SK-N-SH (cell line): Measurements from ENCODE around the gene PIP4K2B. TPM values are rescaled to one million over a fixed set of nuclear protein-coding genes. Genes with fewer than 3 reads are reported as not detected.

Experiments used
- CTCF ChIA-PET: fragments of 300-600, 350-600 bp; formaldehyde crosslinking; extraction: SDS; loops from one replicate; lab custom pipeline; 2021; lab: Yijun Ruan, JAX
- POLR2A ChIA-PET: fragments of 350-600 bp; sonication (Branson Sonifier 250); formaldehyde crosslinking; extraction: SDS; loops from one replicate; lab custom pipeline; 2020; ENCODE audit warnings: antibody characterized with exemption, inconsistent platforms; lab: Yijun Ruan, JAX
- DNase-seq: peaks from one replicate; pipeline ENCODE4 v3.0.0; 2012
- H2AFZ ChIP-seq: fragments of 200-600 bp; sonication (generic); 2 replicates; pipeline ENCODE4 v1.8.1; 2016; ENCODE audit warnings: antibody characterized with exemption, mild to moderate bottlenecking, low read depth
- H3F3A ChIP-seq: fragments of 200-600 bp; sonication (generic); replicated peaks from 2 replicates; pipeline ENCODE3; 2016; ENCODE audit warnings: antibody characterized with exemption, mild to moderate bottlenecking; ENCODE audit not compliant: insufficient read depth
- H3K27ac ChIP-seq, 2 experiments: fragments of 200-500 bp in 1 of 2; fragments of 200-600 bp in 1 of 2; sonication (Bioruptor generic) in 1 of 2; sonication (generic), shearing (Covaris generic) in 1 of 2; 2 replicates each; pipeline versions ENCODE4 v1.5.1 to v1.6.1; 2014 to 2016; ENCODE audit warnings: low read depth in 2 of 2, inconsistent platforms in 1 of 2, low read length in 1 of 2, mild to moderate bottlenecking in 1 of 2, mixed read lengths in 1 of 2
- H3K27me3 ChIP-seq: fragments of 200-600 bp; sonication (generic), shearing (Covaris generic); 2 replicates; pipeline ENCODE4 v1.6.1; 2016; ENCODE audit warnings: mixed run types; ENCODE audit not compliant: insufficient read depth
- H3K36me3 ChIP-seq, 2 experiments: fragments of 200-500 bp in 1 of 2; fragments of 200-600 bp in 1 of 2; sonication (Bioruptor generic) in 1 of 2; sonication (generic) in 1 of 2; replicated peaks in 1 of 2; 2 replicates each; pipeline versions ENCODE3 to v1.5.1; 2014 to 2016; ENCODE audit warnings: low read length in 1 of 2, mild to moderate bottlenecking in 1 of 2; ENCODE audit not compliant: insufficient read depth in 2 of 2, control insufficient read depth in 1 of 2
- H3K4me1 ChIP-seq, 2 experiments: fragments of 200-500 bp in 1 of 2; fragments of 200-600 bp in 1 of 2; sonication (Bioruptor generic) in 1 of 2; sonication (generic), shearing (Covaris generic) in 1 of 2; 2 replicates each; pipeline versions ENCODE4 v1.5.1 to v1.6.1; 2014 to 2016; ENCODE audit warnings: low read depth in 1 of 2, low read length in 1 of 2, mixed run types in 1 of 2; ENCODE audit not compliant: insufficient read depth in 2 of 2, control insufficient read depth in 1 of 2
- H3K4me2 ChIP-seq: fragments of 200-600 bp; sonication (generic), shearing (Covaris generic); 2 replicates; pipeline ENCODE4 v1.6.1; 2017; ENCODE audit warnings: mixed run types
- H3K4me3 ChIP-seq, 2 experiments: fragments of 200-500 bp in 1 of 2; fragments of 200-600 bp in 1 of 2; sonication (Bioruptor generic) in 1 of 2; sonication (generic), shearing (Covaris generic) in 1 of 2; 2 replicates each; pipeline versions ENCODE4 v1.5.1 to v1.8.1; 2014 to 2016; ENCODE audit warnings: low read depth in 2 of 2, inconsistent platforms in 1 of 2, low read length in 1 of 2, mild to moderate bottlenecking in 1 of 2, mixed read lengths in 1 of 2, moderate library complexity in 1 of 2
- H3K79me2 ChIP-seq: fragments of 200-600 bp; sonication (generic); 2 replicates; pipeline ENCODE4 v1.8.1; 2017; ENCODE audit warnings: mild to moderate bottlenecking; ENCODE audit not compliant: insufficient read depth
- H3K9ac ChIP-seq: fragments of 200-600 bp; sonication (generic); 2 replicates; pipeline ENCODE4 v1.6.1; 2017; ENCODE audit warnings: mixed run types
- H3K9me2 ChIP-seq: fragments of 200-600 bp; sonication (generic); 2 replicates; pipeline ENCODE4 v1.6.1; 2017; ENCODE audit warnings: mixed run types
- H3K9me3 ChIP-seq: fragments of 200-600 bp; sonication (generic); 2 replicates; pipeline ENCODE4 v1.6.1; 2017; ENCODE audit warnings: mixed run types, mild to moderate bottlenecking, moderate library complexity
- H4K20me1 ChIP-seq: fragments of 200-600 bp; sonication (generic); 2 replicates; pipeline ENCODE4 v1.6.1; 2017; ENCODE audit warnings: mild to moderate bottlenecking, mixed run types; ENCODE audit not compliant: insufficient read depth
- EZH2phosphoT487 ChIP-seq: fragments of 200-600 bp; sonication (generic); IDR thresholded peaks from 2 replicates; pipeline ENCODE4 v1.6.1; 2017; ENCODE audit warnings: low read depth, mixed run types, mild to moderate bottlenecking, antibody characterized with exemption, moderate library complexity, borderline replicate concordance
- FOXJ3 ChIP-seq: sonication (generic); formaldehyde crosslinking; IDR thresholded peaks from 2 replicates; pipeline ENCODE4 v1.5.1; 2020; ENCODE audit warnings: mild to moderate bottlenecking, missing genetic modification reagents
- MEF2A ChIP-seq: IDR thresholded peaks from 2 replicates; pipeline ENCODE4 v1.4.0; 2012; ENCODE audit warnings: low read depth, borderline replicate concordance
- MXI1 ChIP-seq: IDR thresholded peaks from 2 replicates; pipeline ENCODE4 v1.6.1; 2012; ENCODE audit warnings: mild to moderate bottlenecking, low read depth, low read length, improper control_type of control experiment
- NFIC ChIP-seq: IDR thresholded peaks from 2 replicates; pipeline ENCODE4 v1.4.0; 2012; ENCODE audit warnings: borderline replicate concordance
- RAD21 ChIP-seq: IDR thresholded peaks from 2 replicates; pipeline ENCODE4 v1.6.1; 2012; ENCODE audit warnings: mild to moderate bottlenecking, low read length
- RFX5 ChIP-seq: IDR thresholded peaks from 2 replicates; pipeline ENCODE4 v1.6.1; 2012; ENCODE audit warnings: mild to moderate bottlenecking, improper control_type of control experiment, low read length
- RXRA ChIP-seq: IDR thresholded peaks from 2 replicates; pipeline ENCODE4 v1.4.0; 2012; ENCODE audit warnings: low read depth, mild to moderate bottlenecking, borderline replicate concordance
- SIN3A ChIP-seq: IDR thresholded peaks from 2 replicates; pipeline ENCODE4 v1.6.1; 2012; ENCODE audit warnings: low read depth, mild to moderate bottlenecking, low read length, moderate library complexity, borderline replicate concordance
- SMC3 ChIP-seq: IDR thresholded peaks from 2 replicates; pipeline ENCODE4 v1.6.1; 2012; ENCODE audit warnings: low read depth, low read length, improper control_type of control experiment
- TEAD4 ChIP-seq: IDR thresholded peaks from 2 replicates; pipeline ENCODE4 v1.4.0; 2012; ENCODE audit warnings: mild to moderate bottlenecking, borderline replicate concordance; ENCODE audit not compliant: insufficient read depth
- YY1 ChIP-seq: IDR thresholded peaks from 2 replicates; pipeline ENCODE4 v1.4.0; 2012; ENCODE audit warnings: low read depth, mild to moderate bottlenecking
- WGBS: methylation state at CpG from one replicate; pipeline ENCODE4 v1.1.6; 2017; ENCODE audit warnings: low lambda C conversion rate; 5-methylcytosine and 5-hydroxymethylcytosine counted together
- polyA plus RNA-seq, 3 experiments: library from polyadenylated mRNA; depleted of rRNA; stranded (reverse); fragments of >200 nt; gene quantifications; 2 replicates each; pipeline ENCODE4 v1.2.3, GENCODE V29; 2012
- TF ChIP-seq, protein P1 (sequence below): IDR thresholded peaks from 2 replicates; pipeline ENCODE4 v1.4.0; 2012; ENCODE audit warnings: low read depth
- TF ChIP-seq, protein P2 (sequence below): fragments of 150-350 bp; IDR thresholded peaks from 2 replicates; pipeline ENCODE4 v1.6.1; 2016; ENCODE audit warnings: mild to moderate bottlenecking, low read depth, low read length
- TF ChIP-seq, protein P3 (sequence below): IDR thresholded peaks from 2 replicates; pipeline ENCODE4 v1.6.1; 2012; ENCODE audit warnings: mild to moderate bottlenecking, low read depth, low read length, moderate library complexity
- TF ChIP-seq, protein P4 (sequence below): fragments of 200-600 bp; sonication (generic); IDR thresholded peaks from 2 replicates; pipeline ENCODE4 v1.6.1; 2017; ENCODE audit warnings: antibody characterized with exemption, mild to moderate bottlenecking, moderate library complexity

The PIP4K2B gene
- polyA plus RNA-seq, 1 of the 3 experiments (the other 2 are of a cell fraction) = 29.8 TPM

DNA sequence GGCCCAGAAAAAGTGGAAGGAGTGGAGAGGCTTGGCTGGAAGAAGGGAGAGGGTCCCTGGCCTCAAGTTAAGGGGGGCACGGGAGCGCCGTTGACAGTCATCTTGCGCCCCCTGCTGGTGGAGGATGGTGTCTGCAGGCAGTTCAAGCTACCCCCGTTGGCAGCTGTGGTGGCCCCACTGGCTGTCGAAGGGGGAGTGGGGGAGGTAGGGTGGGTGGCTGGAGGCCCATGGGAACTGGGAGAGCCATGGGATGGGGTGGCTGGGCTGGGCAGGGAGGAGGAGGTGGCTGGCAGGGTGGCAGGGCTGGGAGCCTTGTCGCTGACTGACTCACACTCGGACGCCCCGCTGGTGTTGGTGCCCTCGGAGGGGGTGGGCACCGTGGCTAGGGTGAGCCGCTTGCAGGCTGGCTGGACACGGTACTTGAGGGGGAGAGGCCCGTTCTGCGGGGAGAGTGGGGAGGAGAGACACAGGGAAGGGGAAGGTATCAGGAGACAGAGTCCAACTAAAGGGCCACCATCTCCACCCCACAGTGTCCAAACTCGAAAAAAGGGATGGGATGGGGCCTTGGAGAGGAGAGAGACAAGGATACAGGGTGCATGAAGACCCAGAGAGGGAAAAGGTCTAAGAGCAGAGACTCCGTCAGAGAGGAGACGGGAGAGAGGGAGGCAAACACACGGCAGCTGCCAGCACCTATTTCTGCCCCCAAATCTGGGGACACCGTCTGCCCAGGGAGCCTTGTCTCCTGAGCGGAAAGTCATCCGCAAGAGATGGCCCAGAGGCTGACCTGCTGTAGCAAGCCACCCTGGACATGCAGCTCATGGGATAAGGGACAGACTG is 64.0 kb downstream of the PIP4K2B start:
- Histone ChIP-seq H3K27ac (peak overlapping the region in 1 of 2 experiments; percentile 71; a peak in 3 of 4 replicates), H2AFZ (no peak overlapping the region), H3K4me1 (peaks cover 8 to 58% of the 10 kb centered on the region in 2 experiments; a peak in 1 of 4 replicates), H3K79me2 (peaks cover 47% of the 10 kb centered on the region), H3K4me2 (no peak overlapping the region; the same call in 1 of the 2 replicates), H3K9me3 (no peaks in the 10 kb centered on the region), H3K9me2 (no peaks in the 10 kb centered on the region), H4K20me1 (peaks cover 39% of the 10 kb centered on the region; the same call in 1 of the 2 replicates), H3K4me3 (no peak overlapping the region; a peak in 2 of 4 replicates), H3K9ac (no peak overlapping the region), H3K36me3 (peaks cover 17 to 49% of the 10 kb centered on the region in 2 experiments), H3K27me3 (no peaks in the 10 kb centered on the region), H3F3A (peaks cover 44% of the 10 kb centered on the region)
- TF ChIP-seq YY1 = no peak
- TF ChIP-seq RAD21 = peak; percentile 75
- peak; percentile 59 for TF ChIP-seq SMC3
- TF ChIP-seq, protein P1, sequence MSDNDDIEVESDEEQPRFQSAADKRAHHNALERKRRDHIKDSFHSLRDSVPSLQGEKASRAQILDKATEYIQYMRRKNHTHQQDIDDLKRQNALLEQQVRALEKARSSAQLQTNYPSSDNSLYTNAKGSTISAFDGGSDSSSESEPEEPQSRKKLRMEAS = no peak
- TF ChIP-seq TEAD4 = no peak
- no peak for TF ChIP-seq RFX5
- peak; percentile 40; the same call in 1 of the 2 replicates for TF ChIP-seq MXI1
- TF ChIP-seq MEF2A = no peak
- TF ChIP-seq FOXJ3 (CRISPR knock-in tag) = no peak
- no peak for TF ChIP-seq RXRA
- no peak for TF ChIP-seq SIN3A
- TF ChIP-seq, protein P2, sequence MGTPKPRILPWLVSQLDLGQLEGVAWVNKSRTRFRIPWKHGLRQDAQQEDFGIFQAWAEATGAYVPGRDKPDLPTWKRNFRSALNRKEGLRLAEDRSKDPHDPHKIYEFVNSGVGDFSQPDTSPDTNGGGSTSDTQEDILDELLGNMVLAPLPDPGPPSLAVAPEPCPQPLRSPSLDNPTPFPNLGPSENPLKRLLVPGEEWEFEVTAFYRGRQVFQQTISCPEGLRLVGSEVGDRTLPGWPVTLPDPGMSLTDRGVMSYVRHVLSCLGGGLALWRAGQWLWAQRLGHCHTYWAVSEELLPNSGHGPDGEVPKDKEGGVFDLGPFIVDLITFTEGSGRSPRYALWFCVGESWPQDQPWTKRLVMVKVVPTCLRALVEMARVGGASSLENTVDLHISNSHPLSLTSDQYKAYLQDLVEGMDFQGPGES = no peak
- TF ChIP-seq, protein P3, sequence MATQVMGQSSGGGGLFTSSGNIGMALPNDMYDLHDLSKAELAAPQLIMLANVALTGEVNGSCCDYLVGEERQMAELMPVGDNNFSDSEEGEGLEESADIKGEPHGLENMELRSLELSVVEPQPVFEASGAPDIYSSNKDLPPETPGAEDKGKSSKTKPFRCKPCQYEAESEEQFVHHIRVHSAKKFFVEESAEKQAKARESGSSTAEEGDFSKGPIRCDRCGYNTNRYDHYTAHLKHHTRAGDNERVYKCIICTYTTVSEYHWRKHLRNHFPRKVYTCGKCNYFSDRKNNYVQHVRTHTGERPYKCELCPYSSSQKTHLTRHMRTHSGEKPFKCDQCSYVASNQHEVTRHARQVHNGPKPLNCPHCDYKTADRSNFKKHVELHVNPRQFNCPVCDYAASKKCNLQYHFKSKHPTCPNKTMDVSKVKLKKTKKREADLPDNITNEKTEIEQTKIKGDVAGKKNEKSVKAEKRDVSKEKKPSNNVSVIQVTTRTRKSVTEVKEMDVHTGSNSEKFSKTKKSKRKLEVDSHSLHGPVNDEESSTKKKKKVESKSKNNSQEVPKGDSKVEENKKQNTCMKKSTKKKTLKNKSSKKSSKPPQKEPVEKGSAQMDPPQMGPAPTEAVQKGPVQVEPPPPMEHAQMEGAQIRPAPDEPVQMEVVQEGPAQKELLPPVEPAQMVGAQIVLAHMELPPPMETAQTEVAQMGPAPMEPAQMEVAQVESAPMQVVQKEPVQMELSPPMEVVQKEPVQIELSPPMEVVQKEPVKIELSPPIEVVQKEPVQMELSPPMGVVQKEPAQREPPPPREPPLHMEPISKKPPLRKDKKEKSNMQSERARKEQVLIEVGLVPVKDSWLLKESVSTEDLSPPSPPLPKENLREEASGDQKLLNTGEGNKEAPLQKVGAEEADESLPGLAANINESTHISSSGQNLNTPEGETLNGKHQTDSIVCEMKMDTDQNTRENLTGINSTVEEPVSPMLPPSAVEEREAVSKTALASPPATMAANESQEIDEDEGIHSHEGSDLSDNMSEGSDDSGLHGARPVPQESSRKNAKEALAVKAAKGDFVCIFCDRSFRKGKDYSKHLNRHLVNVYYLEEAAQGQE = no peak
- TF ChIP-seq NFIC = no peak
- no peak for TF ChIP-seq EZH2phosphoT487
- TF ChIP-seq, protein P4, sequence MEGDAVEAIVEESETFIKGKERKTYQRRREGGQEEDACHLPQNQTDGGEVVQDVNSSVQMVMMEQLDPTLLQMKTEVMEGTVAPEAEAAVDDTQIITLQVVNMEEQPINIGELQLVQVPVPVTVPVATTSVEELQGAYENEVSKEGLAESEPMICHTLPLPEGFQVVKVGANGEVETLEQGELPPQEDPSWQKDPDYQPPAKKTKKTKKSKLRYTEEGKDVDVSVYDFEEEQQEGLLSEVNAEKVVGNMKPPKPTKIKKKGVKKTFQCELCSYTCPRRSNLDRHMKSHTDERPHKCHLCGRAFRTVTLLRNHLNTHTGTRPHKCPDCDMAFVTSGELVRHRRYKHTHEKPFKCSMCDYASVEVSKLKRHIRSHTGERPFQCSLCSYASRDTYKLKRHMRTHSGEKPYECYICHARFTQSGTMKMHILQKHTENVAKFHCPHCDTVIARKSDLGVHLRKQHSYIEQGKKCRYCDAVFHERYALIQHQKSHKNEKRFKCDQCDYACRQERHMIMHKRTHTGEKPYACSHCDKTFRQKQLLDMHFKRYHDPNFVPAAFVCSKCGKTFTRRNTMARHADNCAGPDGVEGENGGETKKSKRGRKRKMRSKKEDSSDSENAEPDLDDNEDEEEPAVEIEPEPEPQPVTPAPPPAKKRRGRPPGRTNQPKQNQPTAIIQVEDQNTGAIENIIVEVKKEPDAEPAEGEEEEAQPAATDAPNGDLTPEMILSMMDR = peak; percentile 95
- WGBS = 46% methylated on average over 16 of the region's 23 CpGs
- ChIA-PET CTCF (interaction anchor here (0.6 to 7.4 kb wide), 40 partner anchors 9 to 1584 kb away, joined by 3 to 93 read pairs (median 4); partner anchors contain the start of genes EPOP, MLLT6, PCGF2 and PSMB3), POLR2A (interaction anchor here (0.6 to 2.2 kb wide), 6 partner anchors 11 to 1387 kb away, joined by 3 to 9 read pairs (median 7); no protein-coding TSS in a partner anchor)
- DNase-seq = peak; percentile 92
